Endothelial cell (in vitro differentiated cells): Measurements from ENCODE around the gene LILRA5. TPM values are rescaled to one million over a fixed set of nuclear protein-coding genes. Genes with fewer than 3 reads are reported as not detected.

ENCODE experiments used
- DNase-seq: peaks from one replicate; pipeline ENCODE4 v3.0.0; 2021; ENCODE audit warnings: low spot score
- H3K27ac Mint-ChIP-seq: one replicate; pipeline ENCODE4 v1.8.0; 2021; ENCODE audit warnings: mixed read lengths, inconsistent platforms; ENCODE audit not compliant: unreplicated experiment
- H3K27me3 Mint-ChIP-seq: one replicate; pipeline ENCODE4 v1.8.0; 2021; ENCODE audit warnings: mild to moderate bottlenecking, moderate library complexity, mixed read lengths, inconsistent platforms; ENCODE audit not compliant: unreplicated experiment
- H3K36me3 Mint-ChIP-seq: one replicate; pipeline ENCODE4 v1.8.0; 2021; ENCODE audit warnings: mild to moderate bottlenecking, low read depth, mixed read lengths, inconsistent platforms; ENCODE audit not compliant: unreplicated experiment
- H3K4me1 Mint-ChIP-seq: one replicate; pipeline ENCODE4 v1.8.0; 2021; ENCODE audit warnings: mild to moderate bottlenecking, mixed read lengths, inconsistent platforms; ENCODE audit not compliant: unreplicated experiment
- H3K4me3 Mint-ChIP-seq: one replicate; pipeline ENCODE4 v1.8.0; 2021; ENCODE audit warnings: mild to moderate bottlenecking, mixed read lengths, inconsistent platforms; ENCODE audit not compliant: unreplicated experiment
- H3K9me3 Mint-ChIP-seq: one replicate; pipeline ENCODE4 v1.8.0; 2021; ENCODE audit warnings: mixed read lengths, inconsistent platforms; ENCODE audit not compliant: unreplicated experiment
- CTCF ChIP-seq: fragments of 200-600 bp; sonication (generic); IDR thresholded peaks from one replicate; pipeline ENCODE4 v1.5.0; 2021; ENCODE audit warnings: antibody characterized with exemption; ENCODE audit not compliant: unreplicated experiment
- total RNA-seq: library from RNA; stranded (reverse); fragmentation: NEBNext Ultra II Directional; extraction: Animal tissue kit (Norgen Biotek cat#: 25700); gene quantifications from one replicate; pipeline ENCODE4 v1.2.1, GENCODE V29; 2021; ENCODE audit not compliant: unreplicated experiment

The LILRA5 gene
- total RNA-seq, 1 donor from 2014 or later: not detected

GRCh38 chr19:54315956-54316355, 3.0 kb upstream of the LILRA5 start:
- peaks cover under 1% of the 10 kb centered on the region for H3K36me3 Mint-ChIP-seq
- no peaks in the 10 kb centered on the region for H3K9me3 Mint-ChIP-seq
- H3K27me3 Mint-ChIP-seq: peaks cover 4% of the 10 kb centered on the region

GRCh38 chr19:54312011-54312410, 955 bp downstream of the LILRA5 start:
- H3K27me3 Mint-ChIP-seq: peaks cover 1% of the 10 kb centered on the region
- no peak overlapping the region for H3K4me3 Mint-ChIP-seq
- H3K36me3 Mint-ChIP-seq: no peaks in the 10 kb centered on the region
- no peaks in the 10 kb centered on the region for H3K4me1 Mint-ChIP-seq
- H3K9me3 Mint-ChIP-seq: no peaks in the 10 kb centered on the region
- no peak overlapping the region for H3K27ac Mint-ChIP-seq
- DNase-seq: no peak
- no peak for TF ChIP-seq CTCF

More at GRCh38 chr19:54315956-54316355, 3.0 kb upstream of the LILRA5 start:
- no peak for DNase-seq
- Mint-ChIP-seq H3K27ac (no peak overlapping the region), H3K4me3 (no peak overlapping the region), H3K4me1 (no peaks in the 10 kb centered on the region)
- TF ChIP-seq CTCF: no peak

- H3K27me3 Mint-ChIP-seq: peaks cover 4% of the 10 kb centered on the region
- H3K9me3 Mint-ChIP-seq: no peaks in the 10 kb centered on the region
- H3K27ac Mint-ChIP-seq: no peak overlapping the region
Observed at GRCh38 chr19:54311486-54311885, 1.5 kb downstream of the LILRA5 start.

GRCh38 chr19:54310543-54310942, 2.4 kb downstream of the LILRA5 start:
- no peak overlapping the region for H3K4me3 Mint-ChIP-seq
- H3K9me3 Mint-ChIP-seq: no peaks in the 10 kb centered on the region
- no peaks in the 10 kb centered on the region for H3K36me3 Mint-ChIP-seq
- no peak overlapping the region for H3K27ac Mint-ChIP-seq
- TF ChIP-seq CTCF: no peak
- H3K4me1 Mint-ChIP-seq: no peaks in the 10 kb centered on the region
- peaks cover 4% of the 10 kb centered on the region for H3K27me3 Mint-ChIP-seq
- DNase-seq: no peak

More at GRCh38 chr19:54311486-54311885, 1.5 kb downstream of the LILRA5 start:
- Mint-ChIP-seq H3K36me3 (no peaks in the 10 kb centered on the region), H3K4me3 (no peak overlapping the region), H3K4me1 (no peaks in the 10 kb centered on the region)
- DNase-seq: no peak
- no peak for TF ChIP-seq CTCF

- Mint-ChIP-seq H3K4me1 (no peaks in the 10 kb centered on the region), H3K4me3 (no peak overlapping the region), H3K9me3 (no peaks in the 10 kb centered on the region), H3K27me3 (peaks cover 4% of the 10 kb centered on the region), H3K27ac (no peak overlapping the region), H3K36me3 (no peaks in the 10 kb centered on the region)
- no peak for TF ChIP-seq CTCF
- DNase-seq: no peak
Observed at GRCh38 chr19:54309811-54310210, 3.2 kb downstream of the LILRA5 start.
